WTC11 (cell line): ENCODE measurements around the gene ABHD12B. TPM values are rescaled to one million over a fixed set of nuclear protein-coding genes. Genes with fewer than 3 reads are reported as not detected.

ENCODE experiments used
- ATAC-seq: fragments of 200-7000 bp; cut with Tn5 transposase; 2 replicates; pipeline ENCODE4 v1.10.0; 2021; ENCODE audit warnings: mild to moderate bottlenecking, moderate library complexity
- CTCF ChIA-PET: fragments of 300-600 bp; sonication (Branson Sonifier 250); formaldehyde crosslinking; loops from one replicate; lab custom pipeline; 2021; ENCODE audit warnings: antibody characterized with exemption; lab: Charles Lee
- POLR2A ChIA-PET: fragments of 350-600 bp; sonication (Branson Sonifier 250); formaldehyde crosslinking; loops from one replicate; lab custom pipeline; 2021; ENCODE audit warnings: antibody characterized with exemption; lab: Charles Lee
- DNase-seq: peaks from one replicate; pipeline ENCODE4 v3.0.0; 2021; ENCODE audit warnings: low spot score
- H3K27ac Mint-ChIP-seq: 2 replicates; pipeline ENCODE4 v1.8.0; 2021; ENCODE audit warnings: mixed read lengths
- H3K27me3 Mint-ChIP-seq: 2 replicates; pipeline ENCODE4 v1.8.0; 2021; ENCODE audit warnings: low read depth, mild to moderate bottlenecking, moderate library complexity, mixed read lengths
- H3K36me3 Mint-ChIP-seq: 2 replicates; pipeline ENCODE4 v1.8.0; 2021; ENCODE audit warnings: mixed read lengths
- H3K4me1 Mint-ChIP-seq: 2 replicates; pipeline ENCODE4 v1.8.0; 2022; ENCODE audit warnings: mixed read lengths
- H3K4me3 Mint-ChIP-seq: 2 replicates; pipeline ENCODE4 v1.8.0; 2021; ENCODE audit warnings: mild to moderate bottlenecking, moderate library complexity, mixed read lengths
- H3K9me3 Mint-ChIP-seq: 2 replicates; pipeline ENCODE4 v1.8.0; 2021; ENCODE audit warnings: mixed read lengths
- CREM ChIP-seq: sonication (generic); formaldehyde crosslinking; IDR thresholded peaks from 2 replicates; pipeline ENCODE4 v1.8.1; 2022; ENCODE audit warnings: mild to moderate bottlenecking, missing genetic modification reagents, moderate library complexity
- E2F5 ChIP-seq: sonication (generic); formaldehyde crosslinking; IDR thresholded peaks from 2 replicates; pipeline ENCODE4 v1.8.1; 2022; ENCODE audit warnings: mild to moderate bottlenecking, moderate library complexity, missing genetic modification reagents
- ETV6 ChIP-seq: sonication (generic); formaldehyde crosslinking; IDR thresholded peaks from 2 replicates; pipeline ENCODE4 v1.8.1; 2022; ENCODE audit warnings: mild to moderate bottlenecking, missing genetic modification reagents
- FOXP4 ChIP-seq: sonication (generic); formaldehyde crosslinking; IDR thresholded peaks from 2 replicates; pipeline ENCODE4 v1.8.0; 2022; ENCODE audit warnings: mild to moderate bottlenecking, missing genetic modification reagents
- HMGA2 ChIP-seq: fragments of 250-450 bp; sonication (Bioruptor Pico); IDR thresholded peaks from 2 replicates; pipeline ENCODE4 v1.4.0; 2021; ENCODE audit warnings: mild to moderate bottlenecking, moderate library complexity
- IRF1 ChIP-seq: sonication (generic); formaldehyde crosslinking; IDR thresholded peaks from 2 replicates; pipeline ENCODE4 v1.8.0; 2023; ENCODE audit warnings: missing genetic modification reagents
- JUN ChIP-seq: sonication (generic); formaldehyde crosslinking; IDR thresholded peaks from 2 replicates; pipeline ENCODE4 v1.8.0; 2023; ENCODE audit warnings: mild to moderate bottlenecking, missing genetic modification reagents
- SP1 ChIP-seq: sonication (generic); formaldehyde crosslinking; conservative IDR thresholded peaks from 2 replicates; pipeline ENCODE4 v1.8.1; 2022; ENCODE audit warnings: missing genetic modification reagents
- TEAD1 ChIP-seq: sonication (generic); formaldehyde crosslinking; IDR thresholded peaks from 2 replicates; pipeline ENCODE4 v1.8.0; 2022; ENCODE audit warnings: mild to moderate bottlenecking, missing genetic modification reagents
- ZMAT4 ChIP-seq: fragments of 250-450 bp; sonication (Bioruptor Pico); IDR thresholded peaks from 2 replicates; pipeline ENCODE4 v1.9.0; 2021; ENCODE audit warnings: mild to moderate bottlenecking
- ZNF121 ChIP-seq: sonication (generic); formaldehyde crosslinking; IDR thresholded peaks from 2 replicates; pipeline ENCODE4 v1.8.0; 2023; ENCODE audit warnings: missing genetic modification reagents
- ZNF281 ChIP-seq: sonication (generic); formaldehyde crosslinking; IDR thresholded peaks from 2 replicates; pipeline ENCODE4 v1.8.0; 2023; ENCODE audit warnings: mild to moderate bottlenecking, missing genetic modification reagents
- ZNF416 ChIP-seq: fragments of 250-450 bp; sonication (Bioruptor Pico); IDR thresholded peaks from 2 replicates; pipeline ENCODE4 v1.9.0; 2021; ENCODE audit warnings: mild to moderate bottlenecking, inconsistent platforms
- ZNF425 ChIP-seq: fragments of 250-450 bp; sonication (Bioruptor Pico); conservative IDR thresholded peaks from 2 replicates; pipeline ENCODE4 v1.9.0; 2021; ENCODE audit warnings: mild to moderate bottlenecking
- ZNF512 ChIP-seq: sonication (generic); formaldehyde crosslinking; IDR thresholded peaks from 2 replicates; pipeline ENCODE4 v1.8.1; 2022; ENCODE audit warnings: missing genetic modification reagents, borderline replicate concordance
- total RNA-seq: library from RNA; stranded (reverse); gene quantifications from 3 replicates; pipeline ENCODE4 v1.2.3, GENCODE V29; 2021

Gene ABHD12B
- total RNA-seq, 1 experiment from 2014 or later = 156 TPM

GRCh38 chr14:50928002-50928635 is 56.3 kb downstream of the ABHD12B start:
- Mint-ChIP-seq H3K9me3 (no peaks in the 10 kb centered on the region), H3K27me3 (no peaks in the 10 kb centered on the region), H3K27ac (no peak overlapping the region; the same call in 1 of the 2 replicates), H3K4me3 (no peak overlapping the region), H3K4me1 (peaks cover 8% of the 10 kb centered on the region), H3K36me3 (peaks cover 49% of the 10 kb centered on the region)
- no peak for DNase-seq
- no peak for ATAC-seq
- CTCF ChIA-PET = interaction anchor here (1.3 kb wide), 1 partner anchor 12 kb away, joined by 3 read pairs; no protein-coding TSS in a partner anchor
- POLR2A ChIA-PET = no interaction called here
- TF ChIP-seq IRF1 = no peak
- TF ChIP-seq E2F5 (CRISPR knock-in tag) = no peak
- no peak for TF ChIP-seq SP1 (CRISPR knock-in tag)

- ChIA-PET CTCF (no interaction called here), POLR2A (no interaction called here)
- H3K27me3 Mint-ChIP-seq = no peaks in the 10 kb centered on the region
- TF ChIP-seq ZNF425 = no peak
- no peak for TF ChIP-seq ZNF512 (CRISPR knock-in tag)
- no peak for TF ChIP-seq ETV6 (CRISPR knock-in tag)
- TF ChIP-seq FOXP4 (CRISPR knock-in tag) = no peak
- ATAC-seq = no peak
- no peak overlapping the region for H3K27ac Mint-ChIP-seq
- peaks cover 8% of the 10 kb centered on the region for H3K4me1 Mint-ChIP-seq
- peaks cover 57% of the 10 kb centered on the region for H3K36me3 Mint-ChIP-seq
- no peaks in the 10 kb centered on the region for H3K9me3 Mint-ChIP-seq
- DNase-seq = no peak
- H3K4me3 Mint-ChIP-seq = no peak overlapping the region
These were observed 57.7 kb downstream of the ABHD12B start for GRCh38 chr14:50929506-50929905.

GRCh38 chr14:50931559-50931958 is 59.7 kb downstream of the ABHD12B start:
- Mint-ChIP-seq H3K4me3 (no peak overlapping the region), H3K4me1 (no peaks in the 10 kb centered on the region), H3K27me3 (no peaks in the 10 kb centered on the region), H3K27ac (no peak overlapping the region), H3K36me3 (peaks cover 67% of the 10 kb centered on the region), H3K9me3 (no peaks in the 10 kb centered on the region)
- ATAC-seq (no peak), DNase-seq (no peak)
- ChIA-PET CTCF (no interaction called here), POLR2A (no interaction called here)
- no peak for TF ChIP-seq ZNF121 (CRISPR knock-in tag)
- TF ChIP-seq ETV6 (CRISPR knock-in tag) = no peak
- no peak for TF ChIP-seq ZNF416 (CRISPR knock-in tag)
- no peak for TF ChIP-seq ZNF281
- no peak for TF ChIP-seq HMGA2 (CRISPR knock-in tag)
- TF ChIP-seq TEAD1 = no peak
- no peak for TF ChIP-seq JUN (CRISPR knock-in tag)
- no peak for TF ChIP-seq CREM (CRISPR knock-in tag)
- no peak for TF ChIP-seq ZMAT4 (CRISPR knock-in tag)
- no peak for TF ChIP-seq FOXP4 (CRISPR knock-in tag)
